SU-DHL-6 (cell line): ENCODE data around the gene SETD5.

Source experiments
- CTCF ChIP-seq: fragments of 200-600 bp; sonication (generic); IDR thresholded peaks from one replicate; pipeline ENCODE4 v1.5.1; 2017; ENCODE audit warnings: antibody characterized with exemption, mild to moderate bottlenecking, low read length, moderate library complexity; ENCODE audit not compliant: insufficient read depth, poor library complexity, severe bottlenecking
- EZH2phosphoT487 ChIP-seq: fragments of 200-600 bp; sonication (generic), shearing (Covaris generic); conservative IDR thresholded peaks from 2 replicates; pipeline ENCODE4 v1.6.1; 2018; ENCODE audit warnings: mild to moderate bottlenecking, antibody characterized with exemption, low read length, moderate library complexity, mixed read lengths

- no peak for TF ChIP-seq CTCF
- TF ChIP-seq EZH2phosphoT487, result no peak
Observed at GRCh38 chr3:9512456-9513045, 115.1 kb downstream of the SETD5 start.
